NCI-H345 treated with DMSO at 0.1 percent for 48 hours (cell line): ENCODE measurements around the gene SLC17A5.
"Not testable (repeated sequence)": the region's sequence is repeated elsewhere in the genome, so short reads cannot be mapped to it uniquely, and the experiment has no call there.

Experiments
- DNase-seq: peaks from one replicate; lab custom pipeline; 2025; ENCODE audit not compliant: unreplicated experiment; lab: John Stamatoyannopoulos, UW

Gene SLC17A5

DNA sequence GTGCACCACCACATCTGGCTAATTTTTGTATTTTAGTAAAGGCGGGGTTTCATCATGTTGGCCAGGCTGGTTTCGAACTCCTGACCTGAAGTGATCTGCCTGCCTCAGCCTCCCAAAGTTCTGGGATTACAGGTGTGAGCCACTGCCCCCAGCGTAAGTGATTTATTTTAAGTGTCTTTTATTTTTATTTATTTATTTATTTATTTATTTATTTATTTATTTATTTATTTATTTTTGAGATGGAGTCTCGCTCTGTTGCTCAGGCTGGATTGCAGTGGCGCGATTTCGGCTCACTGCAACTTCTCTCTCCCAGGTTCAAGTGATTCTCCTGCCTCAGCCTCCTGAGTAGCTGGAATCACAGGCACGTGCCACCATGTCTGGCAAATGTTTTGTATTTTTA, 30.3 kb downstream of the SLC17A5 start:
- DNase-seq = not testable (repeated sequence)

GRCh38 chr6:73618082-73618481, 35.7 kb downstream of the SLC17A5 start:
- DNase-seq = not testable (repeated sequence)

DNA sequence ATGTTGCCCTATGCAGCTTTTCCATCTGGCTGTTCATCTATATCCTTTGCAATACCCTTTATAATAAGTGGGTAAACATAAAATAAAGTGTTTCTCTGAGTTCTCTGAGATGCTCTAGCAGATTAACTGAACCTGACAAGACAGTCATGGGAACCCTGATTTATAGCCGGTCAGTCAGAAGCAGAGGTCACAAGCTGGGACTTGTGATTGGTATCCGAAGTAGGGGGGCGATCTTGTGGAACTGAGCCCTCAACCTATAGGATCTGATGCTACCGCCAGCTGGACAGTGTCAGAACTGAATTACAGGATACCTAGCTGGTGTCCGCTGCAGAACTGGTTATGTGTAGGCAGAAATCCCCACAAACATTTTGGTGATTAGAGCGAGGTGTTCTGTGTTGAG, 39.0 kb downstream of the SLC17A5 start:
- no peak for DNase-seq

DNA sequence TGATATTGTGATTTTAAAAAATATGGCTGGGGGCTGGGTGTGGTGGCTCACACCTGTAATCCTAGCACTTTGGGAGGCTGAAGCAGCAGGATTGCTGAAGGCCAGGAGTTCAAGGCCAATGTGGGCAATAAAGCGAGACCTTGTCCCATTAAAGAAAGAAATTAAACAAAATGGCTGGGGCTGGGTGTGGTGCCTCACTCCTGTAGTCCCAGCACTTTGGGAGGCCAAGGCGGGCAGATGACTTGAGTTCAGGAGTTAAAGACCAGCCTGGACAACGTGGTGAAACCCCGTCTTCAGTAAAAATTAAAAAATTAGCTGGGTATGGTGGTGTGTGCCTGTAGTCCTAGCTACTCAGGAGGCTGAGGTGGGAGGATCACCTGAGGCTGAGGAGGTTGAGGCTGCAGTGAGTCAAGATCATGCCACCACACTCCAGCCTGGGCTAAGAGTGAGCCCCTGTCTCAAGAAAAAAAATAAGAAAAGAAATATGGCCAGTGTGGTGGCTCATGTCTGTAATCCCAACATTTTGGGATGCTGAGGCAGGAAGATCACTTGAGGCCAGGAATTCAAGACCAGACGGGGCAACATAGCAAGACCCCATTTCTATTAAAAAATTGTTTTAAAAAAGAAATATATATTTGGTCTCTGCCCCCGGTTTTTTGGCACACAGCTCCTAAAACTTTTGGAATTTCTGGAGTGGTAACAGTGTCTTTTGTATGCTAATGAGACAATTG, 39.8 kb downstream of the SLC17A5 start:
- DNase-seq = no peak

DNA sequence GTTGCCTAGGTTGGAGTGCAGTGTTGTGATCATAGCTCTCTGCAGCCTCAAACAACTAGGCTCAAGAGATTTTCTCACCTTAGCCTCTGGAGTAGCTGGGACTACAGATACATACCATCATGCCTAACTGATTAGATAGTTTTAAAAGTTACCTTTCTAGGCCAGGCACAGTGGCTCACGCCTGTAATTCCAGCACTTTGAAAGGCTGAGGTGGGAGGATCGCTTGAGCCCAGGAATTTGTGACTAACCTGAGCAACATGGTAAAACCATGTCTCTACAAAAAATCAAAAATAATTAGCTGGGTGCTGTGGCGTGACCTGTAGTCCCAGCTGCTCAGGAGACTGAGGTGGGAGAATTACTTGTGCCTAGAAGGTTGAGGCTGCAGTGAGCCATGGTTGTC, 41.2 kb downstream of the SLC17A5 start:
- DNase-seq = no peak

DNA sequence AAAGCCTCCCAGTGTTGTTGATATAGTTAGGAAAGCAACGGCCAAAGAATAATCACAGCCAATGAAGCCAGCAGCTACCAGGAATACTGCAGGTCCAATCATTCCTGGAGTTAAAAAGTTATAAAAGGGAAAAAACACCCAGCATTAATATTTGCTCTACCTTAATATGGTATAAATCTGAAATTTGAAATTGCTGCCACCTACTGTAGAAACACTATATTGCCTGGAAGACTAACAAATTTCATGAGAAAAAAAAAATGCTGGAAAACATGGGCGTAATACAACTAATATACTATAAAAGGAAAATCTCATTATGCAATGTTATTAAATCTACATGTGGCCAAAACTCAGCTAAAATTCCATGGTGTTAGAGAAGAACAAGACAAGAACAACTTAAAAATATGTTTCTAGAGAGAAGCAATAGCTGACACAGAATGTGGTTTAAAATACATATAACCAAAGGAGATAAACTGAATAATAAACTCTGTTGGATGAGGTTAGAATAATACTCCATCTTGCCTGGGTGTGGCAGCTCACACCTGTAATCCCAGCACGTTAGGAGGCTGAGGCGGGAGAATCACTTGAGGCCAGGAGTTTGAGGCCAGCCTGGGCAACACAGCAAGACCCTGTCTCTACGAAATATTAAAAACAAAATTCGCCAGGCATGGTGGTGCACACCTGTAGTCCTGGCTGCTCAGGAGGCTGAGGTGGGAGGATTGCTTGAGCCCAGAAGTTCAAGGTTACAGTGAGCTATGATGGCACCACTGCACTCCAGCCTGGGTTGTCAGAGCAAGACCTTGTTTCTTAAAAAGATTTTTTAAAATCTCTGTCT, 43.1 kb downstream of the SLC17A5 start:
- no peak for DNase-seq

GRCh38 chr6:73608761-73609160, 45.0 kb downstream of the SLC17A5 start:
- no peak for DNase-seq

GRCh38 chr6:73606428-73606827, 47.4 kb downstream of the SLC17A5 start:
- DNase-seq = no peak

DNA sequence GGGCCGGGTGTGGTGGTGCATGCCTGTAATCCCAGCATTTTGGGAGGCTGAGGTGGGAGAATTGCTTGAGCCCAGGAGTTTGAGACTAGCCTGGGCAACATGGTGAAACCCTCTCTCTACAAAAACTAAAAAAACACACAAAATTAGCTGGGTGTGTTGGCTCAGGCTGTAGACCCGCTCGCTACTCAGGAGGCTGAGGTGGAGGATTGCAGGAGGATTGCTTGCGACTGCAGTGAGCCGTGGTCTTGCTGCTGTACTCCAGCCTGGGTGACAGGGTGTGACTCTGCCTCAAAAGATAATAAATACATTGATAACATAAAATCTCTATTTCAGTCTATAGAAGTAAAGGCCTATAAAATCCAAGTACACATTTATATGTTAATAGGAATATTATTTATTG, 49.3 kb downstream of the SLC17A5 start:
- no peak for DNase-seq

DNA sequence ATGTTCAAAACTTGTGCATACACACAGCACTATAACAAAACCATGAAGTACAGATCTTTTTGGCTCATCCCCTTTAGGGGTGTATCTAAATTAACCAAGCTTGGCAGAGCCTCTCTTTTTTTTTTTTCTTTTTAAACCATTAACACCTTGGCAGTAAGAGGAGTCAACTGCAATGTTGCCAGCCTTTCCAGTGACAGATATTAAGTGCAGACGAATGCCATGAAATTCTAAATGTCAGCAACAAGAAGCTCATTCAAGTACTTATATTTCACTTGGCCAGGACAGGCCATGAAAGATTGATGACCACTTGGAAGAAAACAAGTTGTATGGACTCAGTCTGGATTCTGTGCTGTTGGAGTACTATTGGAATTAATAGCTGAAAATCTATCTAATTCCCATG, 49.8 kb downstream of the SLC17A5 start:
- no peak for DNase-seq

- DNase-seq = no peak
Observed at GRCh38 chr6:73586416-73586974, 67.3 kb downstream of the SLC17A5 start.

DNA sequence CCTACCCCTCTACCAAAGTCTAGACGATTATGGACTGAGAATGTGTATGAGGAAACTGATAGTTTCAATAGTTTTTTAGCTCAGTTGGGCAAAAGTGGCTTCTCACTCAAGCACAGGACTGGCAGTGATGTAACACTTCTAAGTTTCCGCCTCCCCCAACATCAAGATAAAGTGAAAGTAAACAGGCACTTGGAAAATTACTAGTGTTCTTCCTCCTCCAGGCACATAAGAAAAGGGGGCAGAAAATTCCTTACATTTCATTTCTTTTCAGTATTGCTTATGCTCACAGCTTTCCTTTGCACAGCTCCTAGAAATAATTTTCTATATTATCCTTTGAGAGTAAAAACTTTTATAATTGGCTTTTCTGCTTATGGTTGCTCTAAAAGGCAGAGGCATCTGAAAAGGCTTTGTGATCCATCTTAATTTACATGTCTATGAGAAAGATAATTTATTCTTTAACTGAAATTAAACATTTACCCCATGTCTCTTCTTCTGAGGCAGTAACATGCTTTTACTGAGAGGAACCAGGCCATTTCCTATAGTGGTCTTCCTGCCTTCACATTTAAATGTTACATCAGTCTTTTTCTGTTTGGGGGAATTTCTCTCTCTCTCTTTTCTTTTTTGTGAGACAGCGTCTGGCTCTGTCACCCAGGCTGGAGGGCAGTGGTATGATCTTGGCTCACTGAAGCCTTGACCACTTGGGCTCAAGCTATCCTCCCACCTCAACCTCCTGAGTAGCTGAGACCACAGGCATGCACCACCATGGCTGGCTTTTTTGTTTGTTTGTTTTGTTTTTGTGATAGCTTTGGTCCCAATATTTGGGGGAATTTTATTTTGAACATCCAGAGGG, 68.0 kb downstream of the SLC17A5 start:
- DNase-seq = no peak

- no peak for DNase-seq
Observed at GRCh38 chr6:73581293-73581692, 72.5 kb downstream of the SLC17A5 start.

GRCh38 chr6:73580247-73581149, 73.3 kb downstream of the SLC17A5 start:
- DNase-seq = no peak

- DNase-seq = no peak
Observed at GRCh38 chr6:73579851-73580246, 73.9 kb downstream of the SLC17A5 start.

DNA sequence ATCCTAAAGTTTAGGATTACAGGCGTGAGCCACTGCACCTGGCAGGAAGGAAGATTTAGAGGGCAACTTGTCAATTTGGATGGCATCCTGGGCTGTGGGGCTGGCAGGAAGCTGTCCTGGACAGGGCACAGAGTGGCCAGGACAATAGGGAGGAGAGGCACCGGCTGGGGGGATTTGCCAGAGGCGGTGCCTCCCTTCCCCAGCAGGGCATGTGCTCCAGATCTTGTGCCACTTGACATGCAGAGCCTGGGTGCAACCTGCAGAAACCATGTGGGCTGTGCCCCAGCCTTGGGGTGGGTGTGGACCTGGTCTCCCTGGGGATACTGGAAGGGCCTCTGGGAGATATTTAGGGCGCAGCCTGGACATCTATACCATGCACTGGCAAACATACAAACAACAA, 74.4 kb downstream of the SLC17A5 start:
- no peak for DNase-seq

DNA sequence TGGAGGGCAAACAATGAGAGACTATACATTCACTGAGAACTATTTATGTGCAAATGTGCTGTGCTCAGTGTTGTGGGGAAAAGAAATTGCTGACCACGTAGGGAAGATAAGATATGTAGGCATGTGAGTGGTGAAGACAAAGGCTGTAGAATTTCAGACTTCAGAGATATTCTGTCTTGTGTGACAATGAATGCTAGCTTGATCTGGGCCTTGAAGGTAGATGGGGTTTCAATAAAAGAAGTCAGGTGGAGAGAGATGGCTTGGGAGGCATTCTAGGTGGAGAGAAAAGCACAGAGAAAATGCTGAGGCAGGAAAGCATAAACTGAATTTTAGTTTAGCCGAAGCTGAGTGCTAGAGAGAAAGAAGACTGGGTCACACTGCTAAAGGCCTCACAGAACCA, 76.1 kb downstream of the SLC17A5 start:
- DNase-seq = no peak

DNA sequence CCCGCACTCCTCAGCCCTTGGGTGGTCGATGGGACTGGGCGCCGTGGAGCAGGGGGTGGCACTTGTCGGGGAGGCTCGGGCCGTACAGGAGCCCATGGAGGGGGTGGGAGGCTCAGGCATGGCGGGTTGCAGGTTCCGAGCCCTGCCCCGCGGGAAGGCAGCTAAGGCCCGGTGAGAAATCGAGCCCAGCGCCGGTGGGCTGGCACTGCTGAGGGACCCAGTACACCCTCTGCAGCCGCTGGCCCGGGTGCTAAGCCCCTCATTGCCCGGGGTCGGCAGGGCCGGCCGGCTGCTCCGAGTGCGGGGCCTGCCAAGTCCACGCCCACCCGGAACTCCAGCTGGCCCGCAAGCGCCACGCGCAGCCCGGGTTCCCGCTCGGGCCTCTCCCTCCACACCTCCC, 81.3 kb downstream of the SLC17A5 start:
- not testable (repeated sequence) for DNase-seq

DNA sequence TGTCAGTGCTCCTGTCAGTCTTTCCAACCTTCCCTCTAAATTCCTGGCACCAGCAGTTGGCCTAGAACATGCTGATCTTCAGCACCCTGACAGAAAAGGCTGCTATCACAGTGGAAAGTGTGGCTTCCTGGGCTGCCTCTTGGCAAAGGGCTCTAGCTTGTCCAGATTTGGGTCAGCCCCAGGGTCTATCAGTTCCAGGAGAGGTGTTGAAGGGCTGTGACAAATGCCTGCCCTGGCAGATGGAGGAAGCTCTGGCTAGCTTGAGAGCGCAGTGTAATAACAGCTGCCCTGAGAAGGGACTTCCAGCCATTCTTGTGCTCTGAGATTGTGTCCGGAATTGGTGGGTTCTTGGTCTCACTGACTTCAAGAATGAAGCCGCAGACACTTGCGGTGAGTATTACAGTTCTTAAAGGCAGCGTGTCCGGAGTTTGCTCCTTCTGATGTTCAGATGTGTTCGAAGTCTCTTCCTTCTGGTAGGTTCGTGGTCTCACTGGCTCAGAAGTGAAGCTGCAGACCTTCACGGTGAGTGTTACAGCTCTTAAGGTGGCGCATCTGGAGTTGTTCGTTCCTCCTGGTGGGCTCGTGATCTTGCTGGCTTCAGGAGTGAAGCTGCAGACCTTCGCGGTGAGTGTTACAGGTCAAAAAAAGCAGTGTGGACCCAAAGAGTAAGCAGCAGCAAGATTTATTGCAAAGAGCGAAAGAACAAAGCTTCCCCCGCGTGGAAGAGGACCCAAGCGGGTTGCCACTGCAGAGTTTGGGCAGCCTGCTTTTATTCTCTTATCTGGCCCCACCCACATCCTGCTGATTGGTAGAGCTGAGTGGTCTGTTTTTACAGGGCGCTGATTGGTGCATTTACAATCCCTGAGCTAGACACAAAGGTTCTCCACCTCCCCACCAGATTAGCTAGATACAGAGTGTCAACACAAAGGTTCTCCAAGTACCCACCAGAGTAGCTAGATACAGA, 82.3 kb downstream of the SLC17A5 start:
- not testable (repeated sequence) for DNase-seq
